PC-9 (cell line): ENCODE results near the gene UBXN4. TPM values are rescaled to one million over a fixed set of nuclear protein-coding genes. Genes with fewer than 3 reads are reported as not detected.

Experiments
- BruUV-seq: library from RNA; stranded (reverse); fragments of 400-500 nt; replicated peaks from 2 replicates; lab custom pipeline; 2021; lab: Mats Ljungman, UMichigan
- CTCF ChIA-PET: fragments of 300-600 bp; sonication (Branson Sonifier 250); formaldehyde crosslinking; loops from one replicate; lab custom pipeline; 2022; ENCODE audit warnings: antibody characterized with exemption; lab: Charles Lee
- POLR2A ChIA-PET: fragments of 300-600 bp; sonication (Branson Sonifier 250); formaldehyde crosslinking; loops from one replicate; lab custom pipeline; 2022; ENCODE audit warnings: antibody characterized with exemption; ENCODE audit not compliant: unreplicated experiment; lab: Charles Lee
- DNase-seq, 2 experiments: peaks; one replicate each; pipeline versions ENCODE4 v3.0.0 to v3.0.0-alpha.2; 2015 to 2022; ENCODE audit warnings: mixed read lengths in 1 of 2
- H2AFZ ChIP-seq: fragments of 200-600 bp; sonication (generic); 2 replicates; pipeline ENCODE4 v1.8.1; 2017; ENCODE audit warnings: antibody characterized with exemption
- H3F3A ChIP-seq: fragments of 200-600 bp; sonication (generic); 2 replicates; pipeline ENCODE4 v1.8.1; 2017; ENCODE audit warnings: antibody characterized with exemption, mild to moderate bottlenecking, low read depth; ENCODE audit not compliant: insufficient read depth
- H3K27ac ChIP-seq: fragments of 200-600 bp; sonication (generic); 2 replicates; pipeline ENCODE4 v1.6.1; 2016; ENCODE audit warnings: mixed run types
- H3K27me3 ChIP-seq: fragments of 200-600 bp; sonication (generic); 2 replicates; pipeline ENCODE4 v1.6.1; 2016; ENCODE audit warnings: low read depth, mixed run types; ENCODE audit not compliant: insufficient read depth
- H3K36me3 ChIP-seq: fragments of 200-600 bp; sonication (generic); 2 replicates; pipeline ENCODE4 v1.6.1; 2016; ENCODE audit warnings: low read depth, mixed run types
- H3K4me1 ChIP-seq: fragments of 200-600 bp; sonication (generic); replicated peaks from 2 replicates; pipeline ENCODE4 v1.6.1; 2016; ENCODE audit warnings: mixed run types; ENCODE audit not compliant: insufficient read depth
- H3K4me2 ChIP-seq: fragments of 200-600 bp; sonication (generic); 2 replicates; pipeline ENCODE4 v1.6.1; 2017; ENCODE audit warnings: mixed run types
- H3K4me3 ChIP-seq: fragments of 200-600 bp; sonication (generic); 2 replicates; pipeline ENCODE4 v1.6.1; 2016; ENCODE audit warnings: mixed run types
- H3K79me2 ChIP-seq: fragments of 200-600 bp; sonication (generic); 2 replicates; pipeline ENCODE4 v1.6.1; 2017; ENCODE audit warnings: low read depth, mixed run types
- H3K9me2 ChIP-seq: fragments of 200-600 bp; sonication (generic); 2 replicates; pipeline ENCODE4 v1.8.1; 2017; ENCODE audit warnings: mild to moderate bottlenecking; ENCODE audit not compliant: insufficient read depth
- H3K9me3 ChIP-seq: fragments of 200-600 bp; sonication (generic); 2 replicates; pipeline ENCODE4 v1.8.1; 2016; ENCODE audit warnings: low read depth; ENCODE audit not compliant: insufficient read depth
- H4K20me1 ChIP-seq: fragments of 200-600 bp; sonication (generic); 2 replicates; pipeline ENCODE4 v1.8.1; 2017; ENCODE audit not compliant: insufficient read depth
- CTCF ChIP-seq: fragments of 200-600 bp; sonication (generic); conservative IDR thresholded peaks from 2 replicates; pipeline ENCODE4 v1.6.1; 2017; ENCODE audit warnings: mixed run types, antibody characterized with exemption, mild to moderate bottlenecking, moderate library complexity
- EZH2 ChIP-seq: fragments of 200-600 bp; sonication (generic); IDR thresholded peaks from 2 replicates; pipeline ENCODE4 v1.8.0; 2017; ENCODE audit warnings: antibody characterized with exemption, low read depth
- intact Hi-C: fragments of 100-400 bp; cut with micrococcal nuclease; formaldehyde crosslinking; loops from one replicate; pipeline ENCODE4 v1.10.0; 2022; ENCODE audit not compliant: unreplicated experiment
- total RNA-seq: library from RNA; stranded (reverse); gene quantifications from 2 replicates; pipeline ENCODE4 v1.2.3, GENCODE V29; 2021

Gene UBXN4
- total RNA-seq, 1 experiment from 2014 or later: 95.0 TPM

- no peaks in the 10 kb centered on the region for H3K79me2 ChIP-seq
- POLR2A ChIA-PET: no interaction called here
- H3F3A ChIP-seq: no peaks in the 10 kb centered on the region
- H3K4me3 ChIP-seq: no peak overlapping the region
- H3K4me1 ChIP-seq: no peaks in the 10 kb centered on the region
- no peak overlapping the region for H3K27ac ChIP-seq
- CTCF ChIA-PET: no interaction called here
- BruUV-seq: no TSS peak
- no peak overlapping the region for H3K4me2 ChIP-seq
- H4K20me1 ChIP-seq: no peaks in the 10 kb centered on the region
- no peaks in the 10 kb centered on the region for H3K27me3 ChIP-seq
- no peaks in the 10 kb centered on the region for H3K9me3 ChIP-seq
- intact Hi-C loops: no loop called here
- TF ChIP-seq EZH2: no peak
- no peak for TF ChIP-seq CTCF
- no peaks in the 10 kb centered on the region for H3K9me2 ChIP-seq
- H3K36me3 ChIP-seq: no peaks in the 10 kb centered on the region; the same call in 1 of the 2 replicates
- no peak for DNase-seq
- H2AFZ ChIP-seq: no peak overlapping the region
These were observed 13.5 kb upstream of the UBXN4 start for GRCh38 chr2:135728064-135728743.

GRCh38 chr2:135732561-135732960 is 9.1 kb upstream of the UBXN4 start:
- ChIA-PET CTCF (interaction anchor here (0.6 kb wide), 1 partner anchor 692 kb away, joined by 3 read pairs; no protein-coding TSS in a partner anchor), POLR2A (no interaction called here)
- H3K27ac ChIP-seq: no peak overlapping the region
- no peak overlapping the region for H3K4me3 ChIP-seq
- H4K20me1 ChIP-seq: no peaks in the 10 kb centered on the region
- no TSS peak for BruUV-seq
- no peak for TF ChIP-seq CTCF
- TF ChIP-seq EZH2: no peak
- no peaks in the 10 kb centered on the region for H3F3A ChIP-seq
- H3K79me2 ChIP-seq: no peaks in the 10 kb centered on the region
- no peaks in the 10 kb centered on the region for H3K27me3 ChIP-seq
- no peak overlapping the region for H3K4me2 ChIP-seq
- no peaks in the 10 kb centered on the region for H3K36me3 ChIP-seq
- no peaks in the 10 kb centered on the region for H3K9me2 ChIP-seq
- H3K9me3 ChIP-seq: no peaks in the 10 kb centered on the region
- intact Hi-C loops: no loop called here
- H2AFZ ChIP-seq: no peak overlapping the region
- H3K4me1 ChIP-seq: no peaks in the 10 kb centered on the region
- DNase-seq: no peak

GRCh38 chr2:135733045-135733444 is 8.6 kb upstream of the UBXN4 start:
- Histone ChIP-seq H4K20me1 (no peaks in the 10 kb centered on the region), H3K36me3 (no peaks in the 10 kb centered on the region), H3K4me1 (no peaks in the 10 kb centered on the region), H3K79me2 (no peaks in the 10 kb centered on the region), H3K4me2 (no peak overlapping the region), H3K4me3 (no peak overlapping the region), H3K9me3 (no peaks in the 10 kb centered on the region), H3K27me3 (no peaks in the 10 kb centered on the region), H3F3A (no peaks in the 10 kb centered on the region), H3K27ac (no peak overlapping the region), H2AFZ (no peak overlapping the region), H3K9me2 (no peaks in the 10 kb centered on the region)
- BruUV-seq: no TSS peak
- ChIA-PET POLR2A (no interaction called here), CTCF (interaction anchor here (0.6 kb wide), 1 partner anchor 692 kb away, joined by 3 read pairs; no protein-coding TSS in a partner anchor)
- DNase-seq: no peak
- no peak for TF ChIP-seq CTCF
- TF ChIP-seq EZH2: no peak
- intact Hi-C loops: no loop called here
